Activated gamma-delta T cell (primary cell): ENCODE measurements around the gene DRICH1.
"Not testable (repeated sequence)": the region's sequence is repeated elsewhere in the genome, so short reads cannot be mapped to it uniquely, and the experiment has no call there.

Experiments
- DNase-seq: peaks from one replicate; lab custom pipeline; 2025; lab: John Stamatoyannopoulos, UW
- total RNA-seq, 2 donors: gene quantifications; one replicate each; lab custom pipeline; 2026; lab: John Stamatoyannopoulos, UW

The DRICH1 gene, protein sequence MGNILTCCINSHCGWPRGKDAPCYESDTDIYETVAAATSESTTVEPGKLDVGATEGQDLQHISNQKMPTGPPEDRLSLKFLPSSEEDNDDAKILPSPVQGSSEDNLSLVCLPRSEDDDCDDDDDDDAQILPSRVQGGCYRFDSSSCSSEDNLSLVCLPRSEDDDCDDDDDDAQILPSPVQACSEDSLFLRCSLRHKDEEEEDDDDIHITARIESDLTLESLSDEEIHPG
- 0.74 to 2.5 reads per million in 2 donors for total RNA-seq

- DNase-seq = no peak
Measured at GRCh38 chr22:23632178-23632577, at the start of gene DRICH1. TSS of gene DRICH1 (minus strand) at chr22:23632321. CDS start at chr22:23632023, 298 bp downstream.

DNA sequence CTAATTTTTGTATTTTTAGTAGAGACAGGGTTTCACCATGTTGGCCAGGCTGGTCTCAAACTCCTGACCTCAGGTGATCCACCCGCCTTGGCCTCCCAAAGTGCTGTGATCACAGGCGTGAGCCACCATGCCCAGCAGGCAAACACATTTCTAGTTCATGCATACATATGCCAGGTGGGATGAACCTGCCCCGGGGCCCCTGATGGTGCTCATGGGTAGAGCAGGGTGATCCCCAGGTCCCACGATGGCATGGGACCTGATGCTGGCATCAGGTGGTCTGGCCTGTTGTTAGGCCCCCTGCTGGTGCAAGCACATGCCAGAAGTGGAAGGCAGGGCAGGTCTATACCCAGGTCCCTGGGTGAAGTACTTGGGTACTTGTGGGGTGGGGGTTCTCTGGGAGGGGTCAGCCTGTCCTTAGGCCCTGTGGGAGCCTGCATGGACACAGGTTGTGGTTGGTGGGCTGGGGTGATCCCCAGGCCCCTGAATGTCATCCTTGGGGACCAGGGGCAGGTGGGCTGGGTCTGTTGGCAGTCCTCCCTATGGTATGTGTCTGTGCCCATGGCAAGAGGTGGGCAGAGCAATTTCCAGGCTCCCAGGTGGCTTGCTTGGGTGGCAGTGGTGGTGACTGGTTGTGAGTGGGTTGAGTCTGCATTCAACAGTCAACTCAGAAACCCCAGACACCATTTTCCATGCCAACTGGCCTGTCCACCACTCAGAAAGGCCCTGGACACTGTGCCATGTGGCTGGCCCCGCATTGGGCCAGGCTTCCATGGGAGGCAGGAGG is 49.1 kb upstream of the DRICH1 start:
- no peak for DNase-seq

GRCh38 chr22:23678133-23678532 is 46.0 kb upstream of the DRICH1 start:
- no peak for DNase-seq

DNA sequence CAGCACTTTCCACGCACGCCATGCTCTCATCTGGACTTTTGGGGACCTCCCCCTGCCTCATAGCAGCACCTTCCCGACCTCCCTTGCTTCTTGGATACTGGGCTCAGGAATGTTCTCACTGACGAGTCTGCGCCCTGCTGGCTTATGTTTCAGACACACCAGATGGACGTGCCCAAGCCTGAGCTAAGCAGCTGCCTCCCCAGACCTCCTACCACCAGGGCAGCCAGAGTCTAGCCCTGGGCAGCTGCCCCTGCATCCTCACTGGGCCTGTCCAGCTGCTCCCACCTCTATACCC is 45.5 kb upstream of the DRICH1 start:
- DNase-seq = no peak

GRCh38 chr22:23676841-23677700 is 45.0 kb upstream of the DRICH1 start:
- DNase-seq = not testable (repeated sequence)

GRCh38 chr22:23675502-23676415 is 43.6 kb upstream of the DRICH1 start:
- DNase-seq = no peak

DNA sequence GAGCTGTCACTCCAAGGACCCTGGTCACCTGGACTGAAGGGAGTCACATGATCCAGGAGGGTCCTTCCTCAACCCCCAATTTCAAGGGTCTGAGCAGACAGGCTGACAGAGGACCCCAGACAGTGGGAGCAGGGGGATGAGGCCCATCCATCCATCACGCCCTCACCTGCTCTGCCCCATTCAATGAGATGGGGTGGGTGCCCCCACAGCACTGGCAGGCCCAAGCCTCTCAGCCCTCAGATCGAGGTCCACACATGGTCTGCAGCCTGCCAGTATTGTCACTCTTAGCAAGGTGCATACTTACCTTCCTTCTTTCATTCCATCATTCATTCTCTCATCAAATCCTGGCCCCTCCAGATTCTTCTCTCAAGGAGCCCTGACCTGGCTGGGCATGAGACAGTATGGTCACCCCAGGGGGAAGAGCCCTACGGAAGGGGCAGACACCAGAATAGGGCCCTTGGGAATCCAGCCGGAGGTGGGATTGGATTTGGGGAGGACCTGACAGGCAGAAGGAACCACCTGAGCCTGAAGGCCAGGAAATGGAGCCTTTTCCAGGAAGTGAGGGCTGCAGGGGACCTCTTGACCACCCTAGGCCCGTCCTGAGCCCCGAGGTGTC is 42.9 kb upstream of the DRICH1 start:
- DNase-seq = not testable (repeated sequence)

DNA sequence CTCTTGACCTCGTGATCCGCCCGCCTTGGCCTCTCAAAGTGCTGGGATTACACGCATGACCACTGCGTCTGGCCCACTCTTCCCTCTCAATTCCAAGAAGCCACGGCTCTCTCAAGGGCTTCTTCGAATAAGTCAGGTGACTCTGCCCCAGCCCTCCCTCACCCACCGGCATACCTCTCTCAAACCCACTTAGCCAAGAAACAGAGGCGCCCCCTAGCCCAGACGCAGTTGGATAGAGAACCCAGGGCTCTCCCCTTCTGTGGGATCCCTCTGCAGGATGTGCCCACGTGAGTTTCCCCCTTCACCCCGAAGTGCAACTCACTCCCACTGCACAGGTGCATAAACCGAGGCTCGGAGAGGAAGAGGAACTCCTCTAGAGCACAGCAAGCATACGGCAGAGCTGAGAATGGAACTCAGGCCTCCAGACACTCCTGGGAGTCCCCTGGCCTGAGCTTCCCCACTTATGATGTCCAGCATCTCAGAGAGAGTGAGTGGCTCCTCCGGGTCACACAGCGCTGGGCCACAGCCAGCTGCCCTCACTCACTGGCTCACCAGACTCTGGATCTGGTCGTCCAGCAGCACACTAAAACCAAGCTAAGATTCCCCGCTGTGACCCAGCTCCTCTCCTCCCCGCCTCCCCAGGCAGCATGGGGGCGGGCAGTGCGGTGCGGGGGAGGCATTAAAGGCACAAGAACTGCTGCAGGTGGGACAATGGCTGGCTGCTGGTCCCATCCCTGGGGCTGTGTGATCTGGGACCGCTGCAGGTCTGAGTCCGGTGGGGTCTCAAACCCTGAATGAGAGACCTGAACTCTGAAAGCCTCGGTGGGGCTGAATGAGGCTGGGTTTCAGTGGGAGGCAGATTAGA is 41.9 kb upstream of the DRICH1 start:
- DNase-seq = no peak

GRCh38 chr22:23673050-23673620 is 41.0 kb upstream of the DRICH1 start:
- no peak for DNase-seq

DNA sequence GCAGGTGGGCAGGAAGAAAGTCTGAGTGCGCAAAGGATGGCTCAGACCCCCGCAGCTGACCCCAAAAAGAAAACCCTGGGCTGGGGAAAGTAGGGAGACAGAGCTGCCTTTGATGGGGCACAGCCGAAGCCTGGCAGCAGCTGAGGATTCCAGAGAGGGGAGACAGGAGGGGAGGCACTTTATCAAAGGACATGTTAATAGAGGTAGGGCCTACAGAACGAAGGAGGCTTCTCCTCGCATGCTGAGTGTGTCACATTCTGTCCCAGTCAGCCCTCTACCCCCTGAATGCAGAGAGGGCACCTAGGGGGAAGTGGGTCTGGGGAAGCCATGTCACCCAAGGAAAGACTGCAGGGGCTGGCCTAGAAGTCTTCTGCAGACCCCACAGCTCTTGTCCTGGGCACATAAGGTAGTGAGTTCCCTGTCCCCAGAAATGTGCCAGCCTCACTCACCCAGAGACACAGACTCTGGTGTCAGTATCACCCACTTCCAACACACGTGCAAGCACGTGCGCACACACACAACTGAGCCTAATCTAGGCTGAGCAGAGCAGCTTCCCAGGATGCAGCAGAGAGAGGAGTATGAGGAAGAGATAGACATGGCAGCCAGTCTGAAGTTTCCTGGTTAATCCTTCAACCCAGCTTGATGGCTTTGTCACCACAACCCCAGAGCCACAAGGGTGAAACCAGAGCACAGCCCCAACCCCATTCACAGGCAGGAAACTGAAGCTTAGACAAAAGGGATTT is 40.4 kb upstream of the DRICH1 start:
- not testable (repeated sequence) for DNase-seq

GRCh38 chr22:23671387-23671786 is 39.3 kb upstream of the DRICH1 start:
- DNase-seq = not testable (repeated sequence)

- DNase-seq = no peak
Measured at GRCh38 chr22:23670378-23671295, 38.5 kb upstream of the DRICH1 start.

GRCh38 chr22:23660381-23660780 is 28.3 kb upstream of the DRICH1 start:
- not testable (repeated sequence) for DNase-seq

DNA sequence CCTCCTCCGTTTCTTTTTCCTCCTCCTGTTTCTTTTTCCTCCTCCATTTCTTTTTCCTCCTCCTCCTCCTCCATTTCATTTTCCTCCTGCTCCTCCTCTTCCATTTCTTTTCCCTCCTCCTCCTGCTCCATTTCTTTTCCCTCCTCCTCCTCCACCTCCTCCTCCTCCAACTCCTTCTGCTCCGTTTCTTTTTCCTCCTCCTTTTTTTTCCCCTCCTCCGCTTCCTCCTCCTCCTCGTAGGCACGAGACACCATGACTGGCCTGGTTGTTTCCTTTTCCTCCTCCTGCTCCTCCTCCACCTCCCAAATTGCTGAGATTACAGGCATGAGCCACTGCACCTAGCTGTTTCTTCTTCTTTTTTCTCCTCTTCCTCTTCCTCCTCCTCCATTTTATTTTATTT is 25.6 kb upstream of the DRICH1 start:
- DNase-seq = no peak

DNA sequence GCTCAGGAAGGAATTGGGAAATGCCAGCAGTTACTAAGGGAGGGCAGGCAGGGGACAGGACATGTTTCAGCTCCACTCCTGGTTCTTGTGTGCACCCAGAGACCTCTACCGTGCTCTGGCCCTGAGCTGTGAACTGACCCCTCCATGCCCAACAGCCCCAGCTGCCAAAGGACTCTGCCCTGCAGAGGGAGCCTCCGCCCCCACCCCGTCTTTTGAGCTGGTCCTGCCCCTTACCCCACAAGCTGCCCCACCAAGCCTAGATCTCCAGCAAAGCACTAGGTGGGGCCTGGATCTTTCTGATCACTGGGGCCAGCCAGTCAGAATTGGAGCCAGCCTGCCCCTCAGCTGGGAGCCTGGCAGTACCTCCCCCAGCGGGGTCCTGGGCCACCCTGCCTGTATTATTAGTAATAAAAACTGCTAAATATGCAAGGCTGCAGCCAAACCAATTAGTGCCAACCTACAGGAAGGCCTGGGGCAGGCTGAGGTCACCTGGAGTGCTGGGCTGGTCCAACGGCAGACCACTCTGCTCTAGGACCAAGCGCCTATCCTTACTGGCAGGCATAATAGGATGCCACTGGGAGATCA is 23.9 kb upstream of the DRICH1 start:
- DNase-seq = no peak

GRCh38 chr22:23652711-23653110 is 20.6 kb upstream of the DRICH1 start:
- DNase-seq = no peak

DNA sequence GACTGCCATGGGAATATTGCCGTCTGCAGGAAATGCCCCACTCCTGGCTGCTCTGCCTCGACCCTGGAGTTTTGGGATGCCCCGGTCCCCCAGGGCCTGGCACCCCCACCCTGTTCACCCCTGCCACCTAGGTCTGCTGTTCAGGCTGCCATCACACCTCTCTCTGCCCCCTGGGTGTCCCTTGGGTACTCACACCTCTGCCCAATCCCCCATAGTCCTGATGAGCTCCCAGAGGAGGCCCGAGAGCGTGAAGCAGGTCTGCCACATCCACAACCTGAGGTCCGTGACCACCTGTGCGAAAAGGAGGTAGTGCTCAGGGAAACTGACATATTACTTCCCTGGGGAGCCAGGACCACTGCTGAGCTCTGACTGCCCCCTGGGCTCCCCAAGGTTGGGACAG is 20.2 kb upstream of the DRICH1 start:
- no peak for DNase-seq

DNA sequence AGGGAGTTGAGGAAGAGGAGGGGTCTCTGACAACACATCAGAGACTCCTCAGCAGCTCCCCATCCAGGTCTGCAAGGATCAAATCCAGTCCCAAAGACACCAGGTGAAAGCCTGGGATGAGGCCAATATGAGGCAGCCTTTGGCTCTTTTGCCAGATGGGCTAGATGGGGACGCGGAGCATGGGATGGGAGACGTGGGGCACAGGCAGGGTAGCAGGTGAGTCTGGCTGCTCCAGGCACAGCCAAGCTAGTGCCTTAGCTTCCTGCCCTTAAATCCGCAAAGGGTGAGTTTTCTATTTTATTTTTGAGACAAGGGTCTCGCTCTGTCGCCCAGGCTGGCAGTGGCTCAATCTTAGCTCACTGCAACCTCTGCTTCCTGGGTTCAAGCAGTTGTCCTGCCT is 19.6 kb upstream of the DRICH1 start:
- DNase-seq = no peak
